ENCODE data around the gene BMPR1B.

- TF ChIP-seq YY1 (IDR thresholded peaks at IDR 0.05; ENCODE audit: borderline replicate concordance in 1 of 3, control insufficient read depth in 1 of 3, extremely low read depth in 1 of 3, insufficient read depth in 3 of 3, insufficient read length in 1 of 3, insufficient replicate concordance in 2 of 3, low read depth in 1 of 3, low read length in 2 of 3), result no peak
- no peak for TF ChIP-seq ZBTB8A (IDR thresholded peaks at IDR 0.05; ENCODE audit: partially characterized antibody)
Observed at GRCh38 chr4:94979621-94980020, 221.9 kb downstream of the BMPR1B start.
